Measurements from ENCODE around the gene SCAPER.
"Not testable (repeated sequence)": the region's sequence is repeated elsewhere in the genome, so short reads cannot be mapped to it uniquely, and the experiment has no call there.

Gene SCAPER

GRCh38 chr15:76495487-76495886, 409.7 kb downstream of the SCAPER start:
- no peak for DNase-seq (ENCODE audit: low spot score)

GRCh38 chr15:76492538-76492937, 412.6 kb downstream of the SCAPER start:
- DNase-seq (ENCODE audit: low spot score), result no peak

- DNase-seq (ENCODE audit: low spot score), result no peak
Measured at GRCh38 chr15:76483752-76484151, 421.4 kb downstream of the SCAPER start.

- no peak for DNase-seq (ENCODE audit: low spot score)
Measured at GRCh38 chr15:76483018-76483417, 422.1 kb downstream of the SCAPER start.

GRCh38 chr15:76480267-76480666, 424.9 kb downstream of the SCAPER start:
- no peak for DNase-seq (ENCODE audit: low spot score)

GRCh38 chr15:76470691-76471090, 434.4 kb downstream of the SCAPER start:
- no peak for DNase-seq (ENCODE audit: low spot score)

GRCh38 chr15:76468722-76469121, 436.4 kb downstream of the SCAPER start:
- no peak for DNase-seq (ENCODE audit: low spot score)

GRCh38 chr15:76467136-76467535, 438.0 kb downstream of the SCAPER start:
- no peak for DNase-seq (ENCODE audit: low spot score)

- no peak for DNase-seq (ENCODE audit: low spot score)
Measured at GRCh38 chr15:76465728-76466127, 439.4 kb downstream of the SCAPER start.

- no peak for DNase-seq (ENCODE audit: low spot score)
Measured at GRCh38 chr15:76464247-76464646, 440.9 kb downstream of the SCAPER start.

- no peak for DNase-seq (ENCODE audit: low spot score)
Measured at GRCh38 chr15:76460871-76461270, 444.3 kb downstream of the SCAPER start.

GRCh38 chr15:76460347-76460746, 444.8 kb downstream of the SCAPER start:
- no peak for DNase-seq (ENCODE audit: low spot score)

- no peak for DNase-seq (ENCODE audit: low spot score)
Measured at GRCh38 chr15:76451540-76451939, 453.6 kb downstream of the SCAPER start.

GRCh38 chr15:76449455-76449854, 455.7 kb downstream of the SCAPER start:
- no peak for DNase-seq (ENCODE audit: low spot score)

GRCh38 chr15:76448755-76449154, 456.4 kb downstream of the SCAPER start:
- DNase-seq (ENCODE audit: low spot score), result no peak

GRCh38 chr15:76447728-76448441, 457.3 kb downstream of the SCAPER start:
- no peak for DNase-seq (ENCODE audit: low spot score)

GRCh38 chr15:76440441-76440840, 464.7 kb downstream of the SCAPER start:
- DNase-seq (ENCODE audit: low spot score), result no peak

- DNase-seq (ENCODE audit: low spot score), result no peak
Measured at GRCh38 chr15:76439542-76439941, 465.6 kb downstream of the SCAPER start.

GRCh38 chr15:76433798-76434400, 471.2 kb downstream of the SCAPER start:
- DNase-seq (ENCODE audit: low spot score), result no peak

GRCh38 chr15:76433036-76433435, 472.1 kb downstream of the SCAPER start:
- DNase-seq (ENCODE audit: low spot score), result not testable (repeated sequence)

GRCh38 chr15:76432604-76433003, 472.5 kb downstream of the SCAPER start:
- DNase-seq (ENCODE audit: low spot score), result no peak

- no peak for DNase-seq (ENCODE audit: low spot score)
Measured at GRCh38 chr15:76431971-76432370, 473.2 kb downstream of the SCAPER start.

- DNase-seq (ENCODE audit: low spot score), result not testable (repeated sequence)
Measured at GRCh38 chr15:76430711-76431110, 474.4 kb downstream of the SCAPER start.

- no peak for DNase-seq (ENCODE audit: low spot score)
Measured at GRCh38 chr15:76429661-76430060, 475.5 kb downstream of the SCAPER start.

Measured in hematopoietic multipotent progenitor cell treated with erythropoietin and hydrocortisone succinate and interleukin-3 and kit ligand, for 17 days (in vitro differentiated cells).